ENCODE results near the gene ANO6. TPM values are rescaled to one million over a fixed set of nuclear protein-coding genes. Genes with fewer than 3 reads are reported as not detected.

The ANO6 gene
- total RNA-seq, 2 donors from 2014 or later: 10.3 to 15.4 TPM

GRCh38 chr12:45407981-45408728 is 192.3 kb downstream of the ANO6 start:
- ATAC-seq: no peak
- no peak for DNase-seq
- intact Hi-C loops (cut with DNase I, micrococcal nuclease): no loop called here

DNA sequence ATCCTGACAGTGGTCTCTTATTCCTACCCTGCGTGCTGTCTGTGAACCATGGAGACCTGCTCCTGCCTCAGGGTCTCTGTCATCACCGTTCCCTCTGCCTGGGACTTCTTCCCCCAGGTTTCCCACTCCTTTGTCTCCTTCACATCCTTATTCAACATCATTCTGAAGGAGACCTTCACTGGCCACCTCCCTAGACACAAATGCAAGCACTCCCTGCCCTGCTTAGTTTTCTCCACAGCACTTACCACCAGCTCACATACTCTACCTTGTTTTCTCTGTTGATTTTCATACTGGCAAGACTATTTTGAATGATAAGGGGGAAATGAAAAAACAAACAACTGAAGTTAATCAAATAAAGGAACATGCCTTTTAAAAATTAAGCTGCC is 192.8 kb downstream of the ANO6 start:
- DNase-seq: no peak
- ATAC-seq: no peak
- intact Hi-C loops (cut with DNase I, micrococcal nuclease): no loop called here

- no peak for ATAC-seq
- no peak for DNase-seq
- intact Hi-C loops (cut with DNase I, micrococcal nuclease): no loop called here
Observed at GRCh38 chr12:45409966-45410365, 194.1 kb downstream of the ANO6 start.

DNA sequence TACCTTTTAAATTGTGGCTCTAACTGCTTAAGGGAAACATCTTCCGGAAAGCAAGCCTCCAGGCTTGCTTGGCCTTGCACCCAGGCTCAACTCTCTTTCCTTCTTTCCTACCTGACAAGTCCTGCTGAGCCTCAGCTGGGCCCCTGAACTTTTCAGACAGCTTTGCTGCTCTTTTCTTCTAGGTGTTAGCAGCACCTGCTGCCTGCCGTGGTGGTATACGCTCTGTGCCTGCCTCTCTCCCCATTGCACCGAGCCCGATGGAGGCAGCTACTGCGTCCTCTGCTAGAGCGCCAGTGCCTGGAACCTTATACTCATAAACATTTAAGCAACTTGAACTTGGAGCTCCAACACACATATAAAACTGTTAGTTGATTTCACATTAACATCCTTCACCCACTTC is 195.7 kb downstream of the ANO6 start:
- intact Hi-C loops (cut with DNase I, micrococcal nuclease): no loop called here
- DNase-seq: no peak
- no peak for ATAC-seq

GRCh38 chr12:45415393-45415817 is 199.5 kb downstream of the ANO6 start:
- intact Hi-C loops (cut with DNase I, micrococcal nuclease): no loop called here
- no peak for DNase-seq
- ATAC-seq: no peak

DNA sequence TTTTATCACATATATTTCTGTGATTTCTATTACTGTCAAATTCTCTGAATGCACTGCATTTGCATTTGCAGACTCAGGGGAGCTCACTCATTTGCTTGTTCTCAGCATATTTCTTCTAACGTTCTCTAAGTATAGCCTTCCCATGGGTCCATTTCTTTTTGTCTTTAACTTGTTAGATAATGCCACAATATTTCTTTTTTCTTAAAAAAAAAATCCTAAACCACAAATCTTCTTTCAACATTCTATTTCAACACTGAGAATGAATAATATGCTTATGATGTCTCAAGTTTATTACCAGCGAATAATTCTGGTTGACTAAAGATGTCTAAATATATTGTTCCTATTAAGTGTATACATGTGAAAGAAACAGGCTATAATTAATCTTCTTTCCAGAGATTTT is 200.2 kb downstream of the ANO6 start:
- intact Hi-C loops (cut with DNase I, micrococcal nuclease): no loop called here
- no peak for DNase-seq
- no peak for ATAC-seq

DNA sequence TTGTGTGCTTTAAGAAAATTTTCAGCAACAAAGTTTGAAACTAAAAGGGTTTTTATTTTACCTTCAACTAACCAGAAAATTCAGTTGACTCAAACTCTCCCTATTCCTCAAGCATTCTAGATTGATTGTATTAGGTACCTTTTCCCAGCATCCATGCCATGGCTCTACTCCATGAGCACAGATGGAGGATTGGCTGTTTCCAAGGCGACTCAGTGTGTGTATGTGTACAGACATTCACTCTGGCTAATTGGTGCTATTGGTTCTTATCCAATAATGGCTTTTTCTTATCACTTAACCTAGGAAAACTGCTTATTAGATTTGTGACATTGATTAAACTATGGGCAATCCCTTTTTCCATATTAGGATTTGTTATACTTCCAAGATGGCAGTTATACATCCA is 202.6 kb downstream of the ANO6 start:
- no peak for ATAC-seq
- DNase-seq: no peak
- intact Hi-C loops (cut with DNase I, micrococcal nuclease): no loop called here

- no peak for ATAC-seq
Observed at GRCh38 chr12:45419317-45419814, 203.5 kb downstream of the ANO6 start.

DNA sequence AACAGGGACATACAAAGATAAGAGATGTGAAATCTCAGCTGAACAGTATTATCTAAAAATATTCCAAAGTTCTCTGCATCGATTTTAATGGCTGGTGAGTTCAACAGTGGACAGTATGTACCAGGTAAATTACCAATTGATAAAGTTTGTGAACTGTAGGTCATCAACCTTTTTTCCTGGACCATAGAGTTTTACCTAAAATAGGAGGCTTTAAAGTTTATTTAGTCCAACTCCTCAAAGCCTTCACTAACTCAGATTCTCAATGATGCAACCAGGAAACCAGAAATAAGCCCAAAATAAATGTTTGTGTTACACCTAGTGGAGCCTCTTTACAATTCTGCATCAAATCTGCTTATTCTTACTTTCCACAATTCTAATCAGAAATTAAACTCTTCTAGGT is 205.8 kb downstream of the ANO6 start:
- intact Hi-C loops (cut with DNase I, micrococcal nuclease): no loop called here
- DNase-seq (no peak), ATAC-seq (no peak)

More at GRCh38 chr12:45419317-45419814, 203.5 kb downstream of the ANO6 start:
- DNase-seq: no peak
- intact Hi-C loops (cut with DNase I, micrococcal nuclease): no loop called here

DNA sequence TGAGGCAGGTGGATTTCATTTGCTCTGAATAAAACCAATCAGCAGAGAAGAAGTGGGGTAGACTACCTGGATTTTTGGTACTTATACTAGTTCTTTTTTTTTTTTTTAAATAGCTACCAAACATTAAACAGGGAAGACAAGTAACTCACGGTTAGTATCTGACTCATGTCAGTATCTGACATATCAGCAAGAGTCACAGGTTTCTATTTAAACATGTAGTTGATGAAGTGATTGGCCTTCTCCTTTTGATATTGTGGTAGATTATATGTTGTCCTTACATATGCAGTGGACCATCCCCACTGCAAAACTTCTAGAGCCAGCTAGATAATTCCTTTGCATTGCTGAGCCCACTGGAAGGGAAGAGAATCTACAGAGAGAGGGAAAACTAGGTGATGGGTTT is 208.0 kb downstream of the ANO6 start:
- intact Hi-C loops (cut with DNase I, micrococcal nuclease): no loop called here
- DNase-seq (no peak), ATAC-seq (no peak)

DNA sequence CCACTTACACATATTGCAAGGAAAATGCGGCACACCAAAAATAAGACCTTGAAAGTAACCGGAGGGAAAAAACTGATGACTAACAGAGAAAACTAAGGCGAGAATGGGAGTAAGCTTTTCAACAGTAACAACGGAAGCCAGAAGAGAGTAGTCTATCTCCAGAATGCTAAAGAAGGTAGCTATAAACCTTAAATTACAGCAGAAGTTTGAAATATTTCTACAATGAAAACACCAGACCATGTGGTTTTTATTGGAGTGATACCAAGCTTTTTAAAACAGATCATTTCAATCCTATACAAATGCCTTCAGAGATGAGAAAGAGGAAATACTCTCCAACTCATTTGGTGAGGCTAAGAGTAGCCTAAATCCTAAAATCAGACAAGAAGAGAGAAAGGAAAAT is 209.5 kb downstream of the ANO6 start:
- DNase-seq (no peak), ATAC-seq (no peak)
- intact Hi-C loops (cut with DNase I, micrococcal nuclease): no loop called here

DNA sequence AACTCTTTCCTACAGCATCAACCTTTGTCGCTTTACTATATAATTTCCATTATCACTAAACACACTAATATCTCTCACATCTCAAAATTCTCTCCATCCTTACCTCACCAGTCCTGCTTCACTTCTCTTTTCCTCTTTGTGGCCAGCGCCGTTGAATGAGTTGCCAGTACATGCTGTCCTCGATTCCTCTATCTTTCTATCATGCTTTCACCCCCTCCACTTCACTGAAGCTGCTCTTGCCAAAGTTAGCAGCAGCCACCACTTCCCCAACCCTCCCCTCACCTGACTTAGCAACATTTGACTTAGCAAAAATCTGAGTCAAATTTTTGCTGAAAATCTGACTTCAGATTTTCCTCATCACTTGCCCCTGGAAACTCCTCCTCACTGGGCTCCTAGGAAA is 210.4 kb downstream of the ANO6 start:
- intact Hi-C loops (cut with DNase I, micrococcal nuclease): no loop called here
- no peak for ATAC-seq
- DNase-seq: no peak

- DNase-seq (no peak), ATAC-seq (no peak)
- intact Hi-C loops (cut with DNase I, micrococcal nuclease): no loop called here
Observed at GRCh38 chr12:45427042-45427441, 211.1 kb downstream of the ANO6 start.

DNA sequence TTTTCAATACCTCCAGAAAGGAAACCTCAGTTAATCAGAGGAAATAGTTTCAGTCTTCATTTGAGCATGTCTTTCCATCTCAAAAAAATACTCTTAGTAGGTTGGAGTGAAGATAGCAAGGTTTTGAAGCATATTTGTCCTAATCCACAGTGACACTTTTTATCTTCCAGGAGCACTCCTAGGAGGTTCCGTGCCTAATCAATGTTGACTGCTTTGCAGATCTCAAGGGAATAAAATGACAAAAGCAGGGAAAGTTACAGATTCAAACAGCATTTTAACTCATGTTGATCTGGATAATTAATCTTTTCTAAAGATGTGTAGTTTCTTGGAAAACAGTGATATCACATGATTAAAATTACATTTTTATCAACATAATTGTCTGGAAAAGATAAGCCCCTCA is 213.9 kb downstream of the ANO6 start:
- DNase-seq (no peak), ATAC-seq (no peak)
- intact Hi-C loops (cut with DNase I, micrococcal nuclease): no loop called here

- intact Hi-C loops (cut with DNase I, micrococcal nuclease): no loop called here
- ATAC-seq: no peak
- no peak for DNase-seq
Observed at GRCh38 chr12:45431126-45431525, 215.2 kb downstream of the ANO6 start.

- intact Hi-C loops (cut with DNase I, micrococcal nuclease): no loop called here
- no peak for DNase-seq
- no peak for ATAC-seq
Observed at GRCh38 chr12:45432710-45433109, 216.8 kb downstream of the ANO6 start.

- DNase-seq (no peak), ATAC-seq (no peak)
- intact Hi-C loops (cut with DNase I, micrococcal nuclease): no loop called here
Observed at GRCh38 chr12:45433441-45433868, 217.6 kb downstream of the ANO6 start.

DNA sequence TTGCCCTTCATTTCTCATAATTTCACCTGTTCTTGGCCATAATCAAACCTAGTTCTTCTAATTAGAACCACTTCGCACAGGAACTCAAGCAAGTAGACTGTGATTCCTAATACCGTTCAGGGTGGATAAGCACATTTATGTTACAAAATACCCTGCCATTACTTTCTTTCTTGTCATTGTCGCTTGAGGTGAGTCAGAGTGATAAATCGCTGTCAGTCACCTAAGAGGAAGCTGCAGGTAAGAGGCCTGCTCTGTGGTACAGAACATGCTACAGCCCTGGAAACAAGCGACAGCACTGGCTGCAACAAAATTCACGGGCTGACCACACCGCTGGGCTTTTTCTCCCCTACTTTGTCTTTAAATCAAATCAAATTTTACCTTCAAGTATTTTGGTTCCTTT is 218.2 kb downstream of the ANO6 start:
- no peak for DNase-seq
- ATAC-seq: no peak
- intact Hi-C loops (cut with DNase I, micrococcal nuclease): no loop called here

- no peak for ATAC-seq
- DNase-seq: no peak
- intact Hi-C loops (cut with DNase I, micrococcal nuclease): no loop called here
Observed at GRCh38 chr12:45435945-45436710, 220.2 kb downstream of the ANO6 start.

- ATAC-seq (no peak), DNase-seq (no peak)
- intact Hi-C loops (cut with DNase I, micrococcal nuclease): no loop called here
Observed at GRCh38 chr12:45439039-45439438, 223.1 kb downstream of the ANO6 start.
